ENCODE measurements around the gene SLC22A13.
"Not testable (repeated sequence)": the region's sequence is repeated elsewhere in the genome, so short reads cannot be mapped to it uniquely, and the experiment has no call there.

The SLC22A13 gene

GRCh38 chr3:38297537-38297936 is 31.9 kb downstream of the SLC22A13 start:
- DNase-seq (ENCODE audit: low read depth in 2 of 2, low spot score in 1 of 2): no peak

GRCh38 chr3:38297947-38298711 is 32.5 kb downstream of the SLC22A13 start:
- DNase-seq (ENCODE audit: low read depth in 2 of 2, low spot score in 1 of 2): no peak

GRCh38 chr3:38306941-38307340 is 41.3 kb downstream of the SLC22A13 start:
- DNase-seq (ENCODE audit: low read depth in 2 of 2, low spot score in 1 of 2): no peak

- DNase-seq (ENCODE audit: low read depth in 2 of 2, low spot score in 1 of 2): no peak
Observed at GRCh38 chr3:38307599-38307998, 42.0 kb downstream of the SLC22A13 start.

GRCh38 chr3:38308456-38308855 is 42.8 kb downstream of the SLC22A13 start:
- DNase-seq (ENCODE audit: low read depth in 2 of 2, low spot score in 1 of 2): no peak

GRCh38 chr3:38311476-38311875 is 45.9 kb downstream of the SLC22A13 start:
- DNase-seq (ENCODE audit: low read depth in 2 of 2, low spot score in 1 of 2): no peak

GRCh38 chr3:38311941-38312340 is 46.3 kb downstream of the SLC22A13 start:
- DNase-seq (ENCODE audit: low read depth in 2 of 2, low spot score in 1 of 2): no peak

- DNase-seq (ENCODE audit: low read depth in 2 of 2, low spot score in 1 of 2): no peak
Observed at GRCh38 chr3:38312356-38312755, 46.7 kb downstream of the SLC22A13 start.

GRCh38 chr3:38313263-38313662 is 47.7 kb downstream of the SLC22A13 start:
- no peak for DNase-seq (ENCODE audit: low read depth in 2 of 2, low spot score in 1 of 2)

- no peak for DNase-seq (ENCODE audit: low read depth in 2 of 2, low spot score in 1 of 2)
Observed at GRCh38 chr3:38313695-38314094, 48.1 kb downstream of the SLC22A13 start.

- DNase-seq (ENCODE audit: low read depth in 2 of 2, low spot score in 1 of 2): no peak
Observed at GRCh38 chr3:38314112-38314763, 48.6 kb downstream of the SLC22A13 start.

GRCh38 chr3:38314764-38315487 is 49.3 kb downstream of the SLC22A13 start:
- DNase-seq (ENCODE audit: low read depth in 2 of 2, low spot score in 1 of 2): no peak

- no peak for DNase-seq (ENCODE audit: low read depth in 2 of 2, low spot score in 1 of 2)
Observed at GRCh38 chr3:38315488-38316230, 50.0 kb downstream of the SLC22A13 start.

GRCh38 chr3:38316356-38317191 is 51.0 kb downstream of the SLC22A13 start:
- no peak for DNase-seq (ENCODE audit: low read depth in 2 of 2, low spot score in 1 of 2)

- DNase-seq (ENCODE audit: low read depth in 2 of 2, low spot score in 1 of 2): no peak
Observed at GRCh38 chr3:38317192-38317759, 51.7 kb downstream of the SLC22A13 start.

GRCh38 chr3:38318766-38319671 is 53.4 kb downstream of the SLC22A13 start:
- DNase-seq (ENCODE audit: low read depth in 2 of 2, low spot score in 1 of 2): no peak

- DNase-seq (ENCODE audit: low read depth in 2 of 2, low spot score in 1 of 2): not testable (repeated sequence)
Observed at GRCh38 chr3:38320638-38321037, 55.0 kb downstream of the SLC22A13 start.

GRCh38 chr3:38323060-38323459 is 57.4 kb downstream of the SLC22A13 start:
- DNase-seq (ENCODE audit: low read depth in 2 of 2, low spot score in 1 of 2): no peak

- no peak for DNase-seq (ENCODE audit: low read depth in 2 of 2, low spot score in 1 of 2)
Observed at GRCh38 chr3:38325256-38325655, 59.6 kb downstream of the SLC22A13 start.
